ENCODE results near the gene AKAIN1. TPM values are rescaled to one million over a fixed set of nuclear protein-coding genes. Genes with fewer than 3 reads are reported as not detected.

AKAIN1 gene, protein sequence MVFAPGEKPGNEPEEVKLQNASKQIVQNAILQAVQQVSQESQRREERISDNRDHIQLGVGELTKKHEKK
- total RNA-seq (ENCODE audit: low replicate concordance): not detected in 2 replicates

DNA sequence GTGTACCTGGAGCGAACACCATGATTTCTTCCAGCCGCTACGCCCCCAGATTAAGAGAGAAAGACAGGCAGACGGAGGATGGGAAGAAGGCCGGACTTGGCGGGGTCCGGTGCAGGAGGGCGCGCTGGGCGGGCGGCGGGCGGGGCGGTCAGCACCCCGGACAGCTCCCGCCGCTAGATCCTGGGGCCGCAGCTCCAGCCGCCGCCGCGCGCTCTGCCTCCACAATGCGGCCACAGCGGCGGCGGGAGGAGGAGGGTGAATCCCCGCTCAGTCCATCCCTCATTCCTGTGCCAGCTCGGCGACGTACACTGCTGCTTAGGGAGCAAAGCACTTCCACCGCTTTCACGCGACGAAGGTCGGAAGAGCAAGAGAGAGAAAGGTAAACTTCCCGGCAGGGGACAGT is at the start of gene AKAIN1:
AKAIN1 (minus strand) TSS at position 226 of the 403 bp plus-strand sequence; CDS start at position 22, 204 bp downstream.
- TF ChIP-seq, protein P1, sequence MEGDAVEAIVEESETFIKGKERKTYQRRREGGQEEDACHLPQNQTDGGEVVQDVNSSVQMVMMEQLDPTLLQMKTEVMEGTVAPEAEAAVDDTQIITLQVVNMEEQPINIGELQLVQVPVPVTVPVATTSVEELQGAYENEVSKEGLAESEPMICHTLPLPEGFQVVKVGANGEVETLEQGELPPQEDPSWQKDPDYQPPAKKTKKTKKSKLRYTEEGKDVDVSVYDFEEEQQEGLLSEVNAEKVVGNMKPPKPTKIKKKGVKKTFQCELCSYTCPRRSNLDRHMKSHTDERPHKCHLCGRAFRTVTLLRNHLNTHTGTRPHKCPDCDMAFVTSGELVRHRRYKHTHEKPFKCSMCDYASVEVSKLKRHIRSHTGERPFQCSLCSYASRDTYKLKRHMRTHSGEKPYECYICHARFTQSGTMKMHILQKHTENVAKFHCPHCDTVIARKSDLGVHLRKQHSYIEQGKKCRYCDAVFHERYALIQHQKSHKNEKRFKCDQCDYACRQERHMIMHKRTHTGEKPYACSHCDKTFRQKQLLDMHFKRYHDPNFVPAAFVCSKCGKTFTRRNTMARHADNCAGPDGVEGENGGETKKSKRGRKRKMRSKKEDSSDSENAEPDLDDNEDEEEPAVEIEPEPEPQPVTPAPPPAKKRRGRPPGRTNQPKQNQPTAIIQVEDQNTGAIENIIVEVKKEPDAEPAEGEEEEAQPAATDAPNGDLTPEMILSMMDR (IDR thresholded peaks at IDR 0.05; ENCODE audit: insufficient read depth, low read length): no peak
- DNase-seq (ENCODE audit: low read depth): peak; percentile 18
- H3K4me3 ChIP-seq (ENCODE audit: low read depth, low read length): no peak within 1 kb of the TSS

DNA sequence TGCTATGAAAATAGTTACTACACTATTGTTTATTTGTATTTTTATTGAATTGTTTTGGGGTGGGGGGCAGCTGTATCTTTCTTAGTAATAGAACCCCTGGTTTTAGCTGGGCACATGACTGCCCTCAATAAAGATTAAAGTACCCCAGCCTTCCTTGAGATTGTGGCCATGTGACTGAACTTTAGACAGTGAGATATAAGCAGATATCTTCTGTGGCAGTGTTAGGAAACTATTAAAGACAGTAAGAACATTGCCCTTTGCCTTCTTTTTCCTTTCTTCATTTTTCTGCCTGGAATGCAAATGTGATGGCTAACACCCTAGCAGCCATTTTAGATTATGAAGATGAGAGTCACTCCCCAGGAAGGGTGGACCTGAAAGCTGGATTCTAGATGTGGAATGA is 47.9 kb upstream of the AKAIN1 start:
- no peak for DNase-seq (ENCODE audit: low read depth)
- TF ChIP-seq, protein P1 (IDR thresholded peaks at IDR 0.05; ENCODE audit: insufficient read depth, low read length): no peak
- no peak overlapping the region for H3K4me3 ChIP-seq (ENCODE audit: low read depth, low read length)

DNA sequence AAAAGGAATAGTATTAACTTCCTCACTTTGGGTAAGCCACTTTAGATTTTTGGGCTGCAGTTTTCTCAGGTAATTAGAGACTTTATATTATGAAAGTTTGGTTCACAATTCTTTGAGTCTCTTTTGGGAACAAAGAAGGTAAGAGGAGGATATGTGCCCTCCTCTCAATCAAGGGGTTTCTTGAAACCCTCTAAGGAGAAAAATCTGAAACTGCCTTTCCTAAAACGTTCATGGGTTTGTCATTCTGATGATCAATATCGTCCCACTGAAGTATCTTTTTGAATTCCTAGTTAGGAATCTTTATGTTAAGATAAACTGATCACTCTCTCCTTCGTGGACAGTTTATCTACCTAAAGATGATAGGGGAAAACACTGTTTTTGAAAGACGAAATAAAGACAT is 42.4 kb upstream of the AKAIN1 start:
- H3K4me3 ChIP-seq (ENCODE audit: low read depth, low read length): peak overlapping the region; percentile 86
- TF ChIP-seq, protein P1 (IDR thresholded peaks at IDR 0.05; ENCODE audit: insufficient read depth, low read length): no peak
- DNase-seq (ENCODE audit: low read depth): no peak

DNA sequence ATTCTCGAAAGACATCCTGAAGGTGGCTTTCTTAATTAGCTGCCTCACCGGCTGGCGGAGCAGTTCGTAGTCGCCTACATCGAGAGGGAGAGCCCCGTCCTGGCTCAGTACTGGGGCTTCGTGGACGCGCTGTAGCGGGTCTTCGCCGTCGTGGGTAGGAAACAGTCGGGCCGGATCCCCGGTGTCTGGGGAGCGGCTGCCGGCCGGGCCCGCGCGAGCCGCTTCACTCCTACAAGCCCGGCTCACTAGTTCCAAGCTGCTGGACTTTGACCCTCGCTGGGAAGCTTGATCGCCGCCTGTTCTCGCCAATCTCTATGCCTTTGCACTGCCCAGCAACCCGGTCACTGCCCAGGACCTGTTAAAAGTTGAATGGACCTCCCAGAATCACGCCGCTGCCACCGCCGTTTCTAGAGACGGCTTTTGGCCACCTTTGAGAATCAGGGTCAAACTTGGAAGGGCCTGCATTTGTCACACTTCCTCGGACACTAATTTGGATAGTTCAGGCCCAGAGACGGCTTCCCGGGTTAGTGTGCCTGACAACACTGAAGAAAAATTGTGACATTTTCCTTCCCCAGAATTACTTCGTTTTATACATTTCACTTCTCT is 41.4 kb upstream of the AKAIN1 start:
- H3K4me3 ChIP-seq (ENCODE audit: low read depth, low read length): peak overlapping the region; percentile 86
- peak; percentile 8 for DNase-seq (ENCODE audit: low read depth)
- TF ChIP-seq, protein P1 (IDR thresholded peaks at IDR 0.05; ENCODE audit: insufficient read depth, low read length): no peak

DNA sequence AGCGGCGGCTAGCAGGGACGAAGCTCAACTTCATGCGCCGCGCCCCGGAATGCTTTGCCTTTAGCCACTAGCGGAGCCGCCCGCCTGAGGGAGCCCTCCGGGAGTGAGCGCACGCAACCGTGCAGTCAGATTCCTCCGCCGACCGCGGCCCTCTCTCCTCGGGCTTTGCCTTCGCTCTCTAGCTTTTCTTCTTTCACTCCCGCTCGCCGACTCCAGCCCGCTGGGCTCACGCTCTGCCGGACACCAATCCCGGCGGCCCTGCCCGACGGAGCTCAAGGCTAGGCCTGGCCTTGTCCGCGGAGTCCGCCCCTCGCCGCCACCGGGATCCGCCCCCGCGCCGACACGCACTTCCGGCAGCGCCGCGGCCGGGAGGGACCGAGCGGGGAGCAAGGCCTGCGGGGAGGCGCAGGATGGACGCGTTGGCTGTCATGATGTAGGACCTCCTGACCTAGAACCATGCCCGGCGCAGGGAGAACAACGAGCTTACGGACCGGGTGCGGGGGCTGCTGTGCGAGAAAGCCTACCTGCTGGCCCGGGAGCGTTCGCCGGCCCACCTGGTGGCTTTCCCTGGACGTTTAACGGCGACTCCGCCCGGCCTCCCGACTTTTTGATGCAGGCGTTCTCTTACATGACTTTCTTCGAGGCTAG is 40.8 kb upstream of the AKAIN1 start:
- TF ChIP-seq, protein P1 (IDR thresholded peaks at IDR 0.05; ENCODE audit: insufficient read depth, low read length): peak; percentile 60
- H3K4me3 ChIP-seq (ENCODE audit: low read depth, low read length): peak overlapping the region; percentile 86
- DNase-seq (ENCODE audit: low read depth): peak; percentile 86

DNA sequence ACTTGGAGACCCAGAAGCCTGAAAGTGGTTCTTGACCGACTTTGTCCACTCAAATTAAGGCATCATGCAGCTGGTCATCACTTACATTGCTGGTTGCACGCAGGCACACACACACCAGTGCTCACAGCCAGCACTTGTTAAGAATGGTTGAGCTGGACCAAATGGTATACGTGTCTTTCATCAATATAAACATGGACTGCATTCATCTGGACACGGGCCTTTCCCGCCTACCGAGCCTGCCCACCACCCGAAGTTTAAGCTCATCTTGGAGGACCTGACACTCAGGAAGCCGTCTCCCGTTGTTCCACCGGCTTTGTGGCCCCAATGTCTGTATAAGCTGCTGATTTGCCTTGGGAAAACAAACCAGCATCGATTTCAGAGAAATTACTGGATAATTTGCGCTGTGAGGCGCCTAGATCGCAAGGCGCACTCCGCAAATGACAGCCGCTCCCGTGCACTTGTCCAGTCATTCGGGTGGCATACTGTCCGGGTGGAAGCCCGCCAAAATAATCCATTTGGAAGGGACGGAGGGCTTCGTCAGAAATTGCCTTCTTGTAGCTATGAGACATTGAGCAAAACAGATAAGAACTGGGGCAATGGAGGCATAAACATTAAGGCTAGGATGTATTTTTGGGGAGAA is 40.1 kb upstream of the AKAIN1 start:
- DNase-seq (ENCODE audit: low read depth): peak; percentile 22

More for the DNA sequence above, 40.1 kb upstream of the AKAIN1 start:
- TF ChIP-seq, protein P1 (IDR thresholded peaks at IDR 0.05; ENCODE audit: insufficient read depth, low read length): no peak
- peak overlapping the region; percentile 86 for H3K4me3 ChIP-seq (ENCODE audit: low read depth, low read length)

All from fibroblast of the aortic adventitia (primary cell).